Airway epithelial cell (primary cell): ENCODE data around the gene R3HDML. TPM values are rescaled to one million over a fixed set of nuclear protein-coding genes. Genes with fewer than 3 reads are reported as not detected.

Experiments
- total RNA-seq: library from RNA; depleted of rRNA; stranded (reverse); fragments of >200 nt; gene quantifications from 2 replicates; pipeline ENCODE4 v1.2.3, GENCODE V29; 2015

R3HDML gene
- total RNA-seq, result not detected in 2 replicates

DNA sequence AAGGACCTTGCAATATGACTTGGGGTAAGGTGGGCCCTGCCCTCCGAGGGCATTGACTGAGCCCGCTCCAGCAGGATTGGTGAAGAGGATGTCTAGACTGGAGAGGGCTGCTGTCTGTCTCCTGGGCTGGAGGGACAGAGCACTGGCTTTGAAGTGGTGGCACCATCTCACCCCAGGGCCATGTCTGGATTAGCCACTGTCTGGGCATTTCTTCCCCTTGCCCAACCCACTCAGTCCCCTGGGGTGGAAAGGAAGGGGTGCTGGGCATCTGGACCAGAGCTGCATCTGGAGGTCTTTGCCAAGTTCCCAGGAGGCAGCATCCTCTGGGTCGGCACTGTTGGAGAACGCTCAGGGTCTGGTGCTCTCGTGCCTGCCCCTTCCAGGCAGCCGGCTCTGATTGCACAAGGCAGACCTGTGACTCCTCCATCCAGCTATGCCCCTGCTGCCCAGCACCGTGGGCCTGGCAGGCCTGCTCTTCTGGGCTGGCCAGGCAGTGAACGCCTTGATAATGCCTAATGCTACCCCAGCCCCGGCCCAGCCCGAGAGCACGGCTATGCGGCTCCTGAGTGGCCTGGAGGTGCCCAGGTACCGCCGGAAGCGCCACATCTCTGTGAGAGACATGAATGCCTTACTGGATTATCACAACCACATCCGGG lies at the start of gene R3HDML:
TSS of gene R3HDML (plus strand) at position 319 of the 656 bp plus-strand sequence. CDS start at position 434, 115 bp downstream.

DNA sequence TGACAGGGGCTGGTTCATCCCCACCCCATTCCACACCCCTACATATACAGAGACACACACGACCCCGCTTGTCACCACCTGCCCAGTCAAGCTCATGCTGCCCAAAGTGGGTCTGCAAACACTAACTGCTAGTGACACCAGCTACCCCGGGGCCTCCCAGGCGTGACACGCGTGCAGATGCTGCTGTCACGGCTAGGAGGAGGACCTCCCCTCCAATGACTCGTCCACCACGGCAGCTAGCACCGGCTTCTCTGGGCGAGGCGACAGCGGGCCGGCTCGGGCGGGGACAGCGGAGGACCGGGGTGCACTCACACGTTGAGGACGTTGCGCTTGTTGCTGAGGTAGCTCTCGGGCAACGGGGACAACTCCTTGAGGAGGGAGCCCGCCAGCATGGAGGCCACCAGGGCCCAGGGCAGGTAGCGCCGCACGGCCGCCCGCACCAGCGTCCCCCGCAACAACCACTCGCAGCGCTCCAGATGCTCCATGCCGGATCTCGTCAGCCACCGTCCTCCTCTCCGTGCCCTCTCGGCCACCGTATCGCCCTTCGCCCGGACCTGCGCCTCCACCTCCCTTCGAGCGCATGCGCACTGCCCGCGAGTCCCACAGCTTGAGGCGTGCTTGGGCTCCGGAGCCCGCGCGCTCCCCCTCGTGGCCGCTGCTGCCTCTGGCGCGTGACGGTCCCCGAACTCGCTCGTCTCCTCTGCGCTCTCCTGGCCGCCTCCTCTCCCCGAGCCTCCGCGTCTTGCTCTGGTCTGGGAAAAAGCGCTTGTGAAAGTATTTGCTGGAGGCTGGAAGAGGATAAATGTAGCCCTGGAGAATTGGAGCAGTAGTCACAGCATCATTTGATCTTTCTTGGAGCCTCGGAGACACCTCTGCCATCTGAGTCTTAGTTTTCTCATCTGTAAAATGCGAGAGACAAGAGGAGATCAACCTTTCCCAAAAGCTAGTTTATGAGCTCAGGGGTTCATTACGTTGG lies 25.9 kb upstream of the R3HDML start, which contains the start of gene FITM2:
TSS of gene FITM2 (minus strand) at position 539 of the 976 bp plus-strand sequence. CDS start at position 485, 54 bp downstream.

GRCh38 chr20:44355498-44356352 lies 18.9 kb downstream of the R3HDML start, which contains the start of gene HNF4A:
Gene HNF4A, plus strand, starts transcription at chr20:44355699. Its CDS starts 106 bp downstream, at chr20:44355805.

Other genes starting within 250 kb of the R3HDML start
- 0.14 and 0.19 TPM in 2 replicates for gene JPH2, start 149.9 kb upstream of the R3HDML start, total RNA-seq
- 16.8 and 21.4 TPM in 2 replicates for gene OSER1, start 126.3 kb upstream of the R3HDML start, total RNA-seq
- not detected in 2 replicates for gene GDAP1L1, start 89.7 kb upstream of the R3HDML start, total RNA-seq
- 3.2 and 3.5 TPM in 2 replicates for gene FITM2, start 25.8 kb upstream of the R3HDML start, total RNA-seq
- gene HNF4A, start 18.7 kb downstream of the R3HDML start, total RNA-seq, result not detected in 2 replicates
- gene TTPAL, start 138.8 kb downstream of the R3HDML start, total RNA-seq, result 12.4 and 22.6 TPM in 2 replicates
- 35.7 and 71.7 TPM in 2 replicates for gene SERINC3, start 185.0 kb downstream of the R3HDML start, total RNA-seq
- gene PKIG, start 245.5 kb downstream of the R3HDML start, total RNA-seq, result 17.8 and 21.0 TPM in 2 replicates